Hematopoietic multipotent progenitor cell treated with erythropoietin and hydrocortisone succinate and interleukin-3 and kit ligand, for 6 days (in vitro differentiated cells): Measurements from ENCODE around the gene TMEM187.

ENCODE experiments used
- DNase-seq: peaks from one replicate; pipeline ENCODE4 v3.0.0-alpha.2; 2015

The TMEM187 gene

GRCh38 chrX:154006947-154007346 lies 34.4 kb downstream of the TMEM187 start:
- DNase-seq = no peak

- no peak for DNase-seq
These were observed 36.0 kb downstream of the TMEM187 start for GRCh38 chrX:154008521-154008920.

- DNase-seq = no peak
These were observed 38.0 kb downstream of the TMEM187 start for GRCh38 chrX:154010330-154011087.

GRCh38 chrX:154011376-154012335 lies 39.1 kb downstream of the TMEM187 start:
- no peak for DNase-seq

GRCh38 chrX:154012336-154012991 lies 39.9 kb downstream of the TMEM187 start:
- DNase-seq = no peak

GRCh38 chrX:154013001-154013421 lies 40.5 kb downstream of the TMEM187 start:
- DNase-seq = no peak

- DNase-seq = peak; percentile 61
These were observed 41.2 kb downstream of the TMEM187 start for GRCh38 chrX:154013614-154014360.

- DNase-seq = no peak
These were observed 42.2 kb downstream of the TMEM187 start for GRCh38 chrX:154014429-154015380.

GRCh38 chrX:154015581-154016264 lies 43.2 kb downstream of the TMEM187 start:
- DNase-seq = no peak

- DNase-seq = peak; percentile 17
These were observed 44.0 kb downstream of the TMEM187 start for GRCh38 chrX:154016366-154017076.

- DNase-seq = no peak
These were observed 45.4 kb downstream of the TMEM187 start for GRCh38 chrX:154017766-154018517.

- DNase-seq = no peak
These were observed 46.0 kb downstream of the TMEM187 start for GRCh38 chrX:154018518-154019060.

GRCh38 chrX:154019061-154019621 lies 46.6 kb downstream of the TMEM187 start:
- peak; percentile 17 for DNase-seq

GRCh38 chrX:154019633-154020528 lies 47.3 kb downstream of the TMEM187 start, which contains the start of gene IRAK1:
IRAK1 (minus strand) TSS chrX:154019902; CDS start chrX:154019812, 90 bp downstream.
- DNase-seq = peak; percentile 63

- peak; percentile 30 for DNase-seq
These were observed 48.1 kb downstream of the TMEM187 start for GRCh38 chrX:154020536-154021115.

GRCh38 chrX:154021131-154021611 lies 48.6 kb downstream of the TMEM187 start:
- DNase-seq = peak; percentile 48

- DNase-seq = no peak
These were observed 49.6 kb downstream of the TMEM187 start for GRCh38 chrX:154022108-154022507.
